ENCODE measurements around the gene FBXO21.

The FBXO21 gene

GRCh38 chr12:117162633-117163032 is 27.6 kb downstream of the FBXO21 start:
- no peak for DNase-seq (ENCODE audit: low read depth)

GRCh38 chr12:117162167-117162539 is 28.1 kb downstream of the FBXO21 start:
- no peak for DNase-seq (ENCODE audit: low read depth)

- DNase-seq (ENCODE audit: low read depth) = no peak
These were observed 28.7 kb downstream of the FBXO21 start for GRCh38 chr12:117161460-117162166.

GRCh38 chr12:117159674-117160073 is 30.6 kb downstream of the FBXO21 start:
- no peak for DNase-seq (ENCODE audit: low read depth)

GRCh38 chr12:117158911-117159553 is 31.2 kb downstream of the FBXO21 start:
- DNase-seq (ENCODE audit: low read depth) = no peak

- DNase-seq (ENCODE audit: low read depth) = no peak
These were observed 32.2 kb downstream of the FBXO21 start for GRCh38 chr12:117158096-117158495.

GRCh38 chr12:117155278-117156060 is 34.8 kb downstream of the FBXO21 start:
- DNase-seq (ENCODE audit: low read depth) = peak; percentile 50

GRCh38 chr12:117152793-117153775 is 37.2 kb downstream of the FBXO21 start:
- DNase-seq (ENCODE audit: low read depth) = no peak

GRCh38 chr12:117151403-117152031 is 38.8 kb downstream of the FBXO21 start:
- DNase-seq (ENCODE audit: low read depth) = no peak

- DNase-seq (ENCODE audit: low read depth) = no peak
These were observed 40.8 kb downstream of the FBXO21 start for GRCh38 chr12:117149431-117149830.

- DNase-seq (ENCODE audit: low read depth) = no peak
These were observed 41.6 kb downstream of the FBXO21 start for GRCh38 chr12:117148642-117149041.

GRCh38 chr12:117147639-117148038 is 42.6 kb downstream of the FBXO21 start:
- no peak for DNase-seq (ENCODE audit: low read depth)

- DNase-seq (ENCODE audit: low read depth) = no peak
These were observed 44.6 kb downstream of the FBXO21 start for GRCh38 chr12:117145597-117146154.

- no peak for DNase-seq (ENCODE audit: low read depth)
These were observed 45.7 kb downstream of the FBXO21 start for GRCh38 chr12:117144599-117144998.

GRCh38 chr12:117143008-117143532 is 47.2 kb downstream of the FBXO21 start:
- no peak for DNase-seq (ENCODE audit: low read depth)

- DNase-seq (ENCODE audit: low read depth) = no peak
These were observed 48.2 kb downstream of the FBXO21 start for GRCh38 chr12:117142094-117142493.

GRCh38 chr12:117141097-117141898 is 49.0 kb downstream of the FBXO21 start:
- no peak for DNase-seq (ENCODE audit: low read depth)

GRCh38 chr12:117140397-117141096 is 49.7 kb downstream of the FBXO21 start:
- DNase-seq (ENCODE audit: low read depth) = no peak

GRCh38 chr12:117139025-117139717 is 51.1 kb downstream of the FBXO21 start:
- DNase-seq (ENCODE audit: low read depth) = no peak
